H9 (cell line): ENCODE measurements around the gene ZNF714. TPM values are rescaled to one million over a fixed set of nuclear protein-coding genes. Genes with fewer than 3 reads are reported as not detected.

Experiments used
- DNase-seq: peaks from one replicate; pipeline ENCODE4 v3.0.0-alpha.2; 2017
- H2AFZ ChIP-seq: one replicate; pipeline ENCODE4 v1.6.1; 2013; ENCODE audit warnings: mild to moderate bottlenecking, low read length, control low read depth, moderate library complexity
- H2AK5ac ChIP-seq: 2 replicates; pipeline ENCODE4 v1.6.1; 2013; ENCODE audit warnings: low read length, control low read depth, mixed read lengths; ENCODE audit not compliant: insufficient read length
- H2BK120ac ChIP-seq: one replicate; pipeline ENCODE4 v1.6.1; 2013; ENCODE audit warnings: low read depth, mild to moderate bottlenecking, low read length, control low read depth, inconsistent platforms; ENCODE audit not compliant: poor library complexity, severe bottlenecking
- H2BK12ac ChIP-seq: 2 replicates; pipeline ENCODE4 v1.6.1; 2013; ENCODE audit warnings: low read length, control low read depth, mixed read lengths, low read depth; ENCODE audit not compliant: insufficient read length
- H2BK15ac ChIP-seq: 2 replicates; pipeline ENCODE4 v1.6.1; 2013; ENCODE audit warnings: low read depth, low read length, control low read depth
- H2BK20ac ChIP-seq: one replicate; pipeline ENCODE4 v1.6.1; 2013; ENCODE audit warnings: low read depth, mild to moderate bottlenecking, low read length, control low read depth, inconsistent platforms; ENCODE audit not compliant: poor library complexity, severe bottlenecking
- H2BK5ac ChIP-seq: 2 replicates; pipeline ENCODE4 v1.6.1; 2013; ENCODE audit warnings: low read length, control low read depth, mixed read lengths; ENCODE audit not compliant: insufficient read length
- H3K14ac ChIP-seq: 2 replicates; pipeline ENCODE4 v1.6.1; 2013; ENCODE audit warnings: low read length, control low read depth; ENCODE audit not compliant: insufficient read depth
- H3K18ac ChIP-seq: 2 replicates; pipeline ENCODE4 v1.6.1; 2013; ENCODE audit warnings: low read depth, mild to moderate bottlenecking, mixed read lengths, low read length, control low read depth; ENCODE audit not compliant: insufficient read length
- H3K23ac ChIP-seq: 2 replicates; pipeline ENCODE4 v1.6.1; 2013; ENCODE audit warnings: low read length, control low read depth, mixed read lengths, low read depth; ENCODE audit not compliant: insufficient read length
- H3K23me2 ChIP-seq: 2 replicates; pipeline ENCODE4 v1.6.1; 2013; ENCODE audit warnings: low read depth, mild to moderate bottlenecking, mixed read lengths, low read length, control low read depth; ENCODE audit not compliant: insufficient read length, poor library complexity, severe bottlenecking
- H3K27ac ChIP-seq: 2 replicates; pipeline ENCODE4 v1.5.1; 2013; ENCODE audit warnings: low read length, control low read depth, mixed read lengths, low read depth; ENCODE audit not compliant: insufficient read length
- H3K27me3 ChIP-seq: 2 replicates; pipeline ENCODE4 v1.6.1; 2013; ENCODE audit warnings: low read length, control low read depth, inconsistent platforms; ENCODE audit not compliant: insufficient read depth
- H3K4ac ChIP-seq: 2 replicates; pipeline ENCODE4 v1.6.1; 2013; ENCODE audit warnings: low read depth, mild to moderate bottlenecking, control low read depth, inconsistent platforms, low read length, moderate library complexity
- H3K4me1 ChIP-seq: 2 replicates; pipeline ENCODE4 v1.6.1; 2013; ENCODE audit warnings: low read length, control low read depth, inconsistent platforms; ENCODE audit not compliant: insufficient read depth
- H3K4me2 ChIP-seq: 2 replicates; pipeline ENCODE4 v1.6.1; 2013; ENCODE audit warnings: low read length, control low read depth, mixed read lengths; ENCODE audit not compliant: insufficient read length, insufficient read depth
- H3K56ac ChIP-seq: 2 replicates; pipeline ENCODE4 v1.6.1; 2013; ENCODE audit warnings: low read depth, mild to moderate bottlenecking, mixed read lengths, low read length, control low read depth; ENCODE audit not compliant: insufficient read length
- H3K79me1 ChIP-seq: 2 replicates; pipeline ENCODE4 v1.6.1; 2013; ENCODE audit warnings: low read depth, mild to moderate bottlenecking, moderate library complexity, low read length, control low read depth, inconsistent platforms; ENCODE audit not compliant: insufficient read depth, poor library complexity, severe bottlenecking
- H3K79me2 ChIP-seq: 2 replicates; pipeline ENCODE4 v1.6.1; 2013; ENCODE audit warnings: low read length, control low read depth, inconsistent platforms; ENCODE audit not compliant: insufficient read depth
- H3K9ac ChIP-seq: 2 replicates; pipeline ENCODE4 v1.6.1; 2013; ENCODE audit warnings: low read length, control low read depth, mixed read lengths; ENCODE audit not compliant: insufficient read length; ENCODE audit errors: extremely low read depth
- H3K9me3 ChIP-seq: one replicate; pipeline ENCODE4 v1.6.1; 2013; ENCODE audit warnings: low read depth, low read length, inconsistent platforms; ENCODE audit not compliant: control insufficient read depth
- H3T11ph ChIP-seq: one replicate; pipeline ENCODE4 v1.6.1; 2013; ENCODE audit warnings: mild to moderate bottlenecking, low read length, control low read depth, inconsistent platforms
- H4K20me1 ChIP-seq: one replicate; pipeline ENCODE4 v1.6.1; 2013; ENCODE audit not compliant: control insufficient read depth, insufficient read length, insufficient read depth
- H4K5ac ChIP-seq: 2 replicates; pipeline ENCODE4 v1.6.1; 2013; ENCODE audit warnings: low read depth, mild to moderate bottlenecking, mixed read lengths, low read length, control low read depth; ENCODE audit not compliant: insufficient read length
- H4K8ac ChIP-seq: replicated peaks from 2 replicates; pipeline ENCODE4 v1.6.1; 2013; ENCODE audit warnings: low read length, control low read depth, mixed read lengths, low read depth; ENCODE audit not compliant: insufficient read length
- H4K91ac ChIP-seq: 2 replicates; pipeline ENCODE4 v1.6.1; 2013; ENCODE audit warnings: low read depth, mild to moderate bottlenecking, moderate library complexity, mixed read lengths, low read length, control low read depth; ENCODE audit not compliant: insufficient read length
- H3K27ac Mint-ChIP-seq, 3 experiments: 2 replicates in 2 of 3; 3 replicates in 1 of 3; pipeline ENCODE4 v1.8.0; 2020 to 2021; ENCODE audit warnings: mixed read lengths in 3 of 3, mild to moderate bottlenecking in 1 of 3, moderate library complexity in 1 of 3
- H3K27me3 Mint-ChIP-seq: 2 replicates; pipeline ENCODE4 v1.8.0; 2021; ENCODE audit warnings: low read depth, mild to moderate bottlenecking, moderate library complexity, mixed read lengths
- H3K36me3 Mint-ChIP-seq, 3 experiments: 2 replicates in 2 of 3; 3 replicates in 1 of 3; pipeline ENCODE4 v1.8.0; 2020 to 2021; ENCODE audit warnings: low read depth in 3 of 3, mixed read lengths in 3 of 3; ENCODE audit not compliant: insufficient read depth in 1 of 3
- H3K4me1 Mint-ChIP-seq, 2 experiments: 2 replicates each; pipeline ENCODE4 v1.8.0; 2020; ENCODE audit warnings: mixed read lengths in 2 of 2
- H3K4me3 Mint-ChIP-seq, 2 experiments: 2 replicates in 1 of 2; 3 replicates in 1 of 2; pipeline ENCODE4 v1.8.0; 2020 to 2021; ENCODE audit warnings: mild to moderate bottlenecking in 2 of 2, mixed read lengths in 2 of 2, moderate library complexity in 1 of 2
- H3K9me3 Mint-ChIP-seq, 2 experiments: 2 replicates in 1 of 2; 3 replicates in 1 of 2; pipeline ENCODE4 v1.8.0; 2020; ENCODE audit warnings: mild to moderate bottlenecking in 2 of 2, mixed read lengths in 2 of 2, moderate library complexity in 1 of 2
- CTCF ChIP-seq: fragments of 200-600 bp; sonication (generic); conservative IDR thresholded peaks from 3 replicates; pipeline ENCODE4 v1.8.0; 2021; ENCODE audit warnings: antibody characterized with exemption, mild to moderate bottlenecking
- WGBS: extraction: QIAGEN DNeasy Blood & Tissue Kit; methylation state at CpG from one replicate; pipeline ENCODE4 v1.1.7; 2013; ENCODE audit warnings: missing lambda C conversion rate, low lambda C conversion rate, mixed read lengths; ENCODE audit not compliant: insufficient read length; ENCODE audit errors: extremely low coverage; 5-methylcytosine and 5-hydroxymethylcytosine counted together
- total RNA-seq: library from RNA; stranded (reverse); gene quantifications from 2 replicates; pipeline ENCODE4 v1.2.1, GENCODE V29; 2021

Gene ZNF714
- total RNA-seq, 1 experiment from 2014 or later: 53.9 TPM

- H4K5ac ChIP-seq: no peak overlapping the region
- H3K27ac ChIP-seq: no peak overlapping the region
- H2BK20ac ChIP-seq: no peak overlapping the region
- H3K36me3 Mint-ChIP-seq: peaks cover 0 to 8% (median 7%) of the 10 kb centered on the region in 3 experiments; a peak in 4 of 7 replicates
- H3K14ac ChIP-seq: no peak overlapping the region
- H3K9me3 Mint-ChIP-seq: peaks cover 5 to 16% of the 10 kb centered on the region in 2 experiments
- WGBS: no CpG with 5 or more reads among the region's 3 CpGs
- H4K91ac ChIP-seq: no peak overlapping the region
- no peak overlapping the region for H3T11ph ChIP-seq
- no peak overlapping the region for H3K4me3 Mint-ChIP-seq
- H3K27ac Mint-ChIP-seq: peak overlapping the region in 1 of 3 experiments; percentile 23; a peak in 2 of 7 replicates
- no peaks in the 10 kb centered on the region for H3K23me2 ChIP-seq
- H3K4me1 Mint-ChIP-seq: peaks cover 18 to 24% of the 10 kb centered on the region in 2 experiments
- no peaks in the 10 kb centered on the region for H3K9me3 ChIP-seq
- no peak for DNase-seq
- H3K79me1 ChIP-seq: no peaks in the 10 kb centered on the region
- H3K9ac ChIP-seq: no peak overlapping the region
- peak overlapping the region; percentile 12 for H3K4me2 ChIP-seq
- no peak for TF ChIP-seq CTCF
- H3K79me2 ChIP-seq: no peaks in the 10 kb centered on the region
- H2BK15ac ChIP-seq: no peak overlapping the region
- H3K23ac ChIP-seq: no peak overlapping the region
- H2AFZ ChIP-seq: no peak overlapping the region
- no peak overlapping the region for H2BK5ac ChIP-seq
- peaks cover 10% of the 10 kb centered on the region; the same call in 1 of the 2 replicates for H3K27me3 Mint-ChIP-seq
- no peak overlapping the region for H3K4ac ChIP-seq
- H2BK120ac ChIP-seq: no peak overlapping the region
- no peaks in the 10 kb centered on the region for H4K20me1 ChIP-seq
- no peaks in the 10 kb centered on the region for H3K27me3 ChIP-seq
- H4K8ac ChIP-seq: no peak overlapping the region
- H3K56ac ChIP-seq: no peak overlapping the region
- H2AK5ac ChIP-seq: no peak overlapping the region
- no peak overlapping the region for H3K18ac ChIP-seq
- no peak overlapping the region for H2BK12ac ChIP-seq
- no peaks in the 10 kb centered on the region for H3K4me1 ChIP-seq
Observed at GRCh38 chr19:21130097-21130775, 48.2 kb downstream of the ZNF714 start.
